ENCODE measurements around the gene DENND2A. TPM values are rescaled to one million over a fixed set of nuclear protein-coding genes. Genes with fewer than 3 reads are reported as not detected.
"Not testable (repeated sequence)": the region's sequence is repeated elsewhere in the genome, so short reads cannot be mapped to it uniquely, and the experiment has no call there.

The DENND2A gene
- total and polyA plus RNA-seq, 10 donors, result 1.9 to 35.3 (median 14.9) TPM

DNA sequence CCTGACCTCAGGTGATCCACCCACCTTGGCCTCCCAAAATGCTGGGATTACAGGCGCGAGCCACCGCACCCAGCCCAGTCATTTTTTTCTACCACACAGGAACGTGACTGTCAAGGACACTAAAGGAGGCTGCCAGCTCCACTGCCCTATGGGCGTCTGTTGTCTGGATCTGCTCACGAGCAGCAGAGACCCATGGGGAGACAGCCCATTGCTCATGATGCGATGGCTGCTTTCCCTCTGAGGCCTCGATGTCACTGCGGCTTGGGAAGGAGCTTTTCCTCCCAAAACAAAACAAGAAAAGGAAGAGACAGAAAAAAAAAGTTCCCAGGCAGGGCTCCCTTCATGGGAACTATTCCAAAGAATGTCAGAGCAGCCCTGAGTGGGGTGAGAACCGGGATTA, 70.5 kb downstream of the DENND2A start:
- intact Hi-C loops (cut with DNase I; ENCODE audit: low total_unique reads), result no loop called here
- Histone ChIP-seq H3K4me3 (no peak overlapping the region), H3K27me3 (replicated peaks in 1 of 7) (no peaks in the 10 kb centered on the region), H3K27ac (no peak overlapping the region), H3K36me3 (peaks cover 0 to 27% (median 0%) of the 10 kb centered on the region in 6 donors), H3K4me1 (peaks cover 0 to 4% (median 0%) of the 10 kb centered on the region in 6 donors), H3K9me3 (no peaks in the 10 kb centered on the region)
- peak; percentile 25 for DNase-seq
- 74 to 92% (median 83%) methylated on average over 4 to 10 of the region's 10 CpGs for WGBS, 5 donors
- TF ChIP-seq, protein P1, sequence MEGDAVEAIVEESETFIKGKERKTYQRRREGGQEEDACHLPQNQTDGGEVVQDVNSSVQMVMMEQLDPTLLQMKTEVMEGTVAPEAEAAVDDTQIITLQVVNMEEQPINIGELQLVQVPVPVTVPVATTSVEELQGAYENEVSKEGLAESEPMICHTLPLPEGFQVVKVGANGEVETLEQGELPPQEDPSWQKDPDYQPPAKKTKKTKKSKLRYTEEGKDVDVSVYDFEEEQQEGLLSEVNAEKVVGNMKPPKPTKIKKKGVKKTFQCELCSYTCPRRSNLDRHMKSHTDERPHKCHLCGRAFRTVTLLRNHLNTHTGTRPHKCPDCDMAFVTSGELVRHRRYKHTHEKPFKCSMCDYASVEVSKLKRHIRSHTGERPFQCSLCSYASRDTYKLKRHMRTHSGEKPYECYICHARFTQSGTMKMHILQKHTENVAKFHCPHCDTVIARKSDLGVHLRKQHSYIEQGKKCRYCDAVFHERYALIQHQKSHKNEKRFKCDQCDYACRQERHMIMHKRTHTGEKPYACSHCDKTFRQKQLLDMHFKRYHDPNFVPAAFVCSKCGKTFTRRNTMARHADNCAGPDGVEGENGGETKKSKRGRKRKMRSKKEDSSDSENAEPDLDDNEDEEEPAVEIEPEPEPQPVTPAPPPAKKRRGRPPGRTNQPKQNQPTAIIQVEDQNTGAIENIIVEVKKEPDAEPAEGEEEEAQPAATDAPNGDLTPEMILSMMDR (IDR thresholded peaks at IDR 0.05 in 8 of 11, conservative IDR thresholded peaks at IDR 0.05 in 3 of 11), result no peak
- TF ChIP-seq POLR2AphosphoS5 (IDR thresholded peaks at IDR 0.05), result no peak
- no peak for TF ChIP-seq POLR2A (IDR thresholded peaks at IDR 0.05)

DNA sequence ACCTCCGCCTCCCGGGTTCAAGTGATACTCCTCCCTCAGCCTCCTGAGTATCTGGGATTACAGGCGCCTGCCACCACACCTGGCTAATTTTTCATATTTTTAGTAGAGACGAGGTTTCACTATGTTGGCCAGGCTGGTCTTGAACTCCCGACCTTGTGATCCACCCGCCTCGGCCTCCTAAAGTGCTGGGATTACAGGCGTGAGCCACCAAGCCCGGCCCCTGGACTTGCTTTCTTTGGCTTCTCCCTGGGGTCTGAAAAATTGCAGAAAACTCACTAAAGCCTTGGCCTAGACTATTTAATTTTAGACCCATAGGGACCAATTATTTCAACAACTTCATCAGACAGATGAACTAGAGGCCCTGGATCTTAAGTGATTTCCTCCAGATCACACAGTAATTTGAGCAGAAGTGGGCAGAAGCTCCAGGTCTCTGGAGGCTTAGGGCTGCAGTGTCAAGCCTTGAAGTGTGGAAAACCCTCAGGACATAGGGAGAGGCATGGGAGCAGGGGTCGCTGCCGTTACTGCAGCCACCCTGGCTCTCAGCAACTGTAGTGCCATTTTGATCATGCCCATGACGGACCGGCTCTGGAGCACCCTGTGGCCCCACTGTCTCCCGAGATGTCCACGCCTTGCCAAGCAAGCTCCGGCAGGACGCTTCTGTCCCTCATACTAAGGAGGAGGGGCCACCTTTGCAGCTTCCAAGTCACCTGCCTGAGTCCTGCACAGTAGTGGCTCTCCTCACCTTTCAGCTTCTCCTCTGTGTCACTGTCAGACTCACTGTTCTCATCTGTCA, 72.4 kb downstream of the DENND2A start:
- DNase-seq, result peak; percentile 62
- no peak for TF ChIP-seq POLR2A (IDR thresholded peaks at IDR 0.05)
- TF ChIP-seq, protein P1 (IDR thresholded peaks at IDR 0.05 in 8 of 11, conservative IDR thresholded peaks at IDR 0.05 in 3 of 11), result no peak
- no peak for TF ChIP-seq POLR2AphosphoS5 (IDR thresholded peaks at IDR 0.05)
- peaks cover 0 to 4% (median 0%) of the 10 kb centered on the region in 6 donors for H3K4me1 ChIP-seq
- 89 to 98% (median 92%) methylated on average over 14 to 17 of the region's 17 CpGs for WGBS, 5 donors
- peaks cover 0 to 25% (median 0%) of the 10 kb centered on the region in 6 donors for H3K36me3 ChIP-seq
- intact Hi-C loops (cut with DNase I; ENCODE audit: low total_unique reads), result no loop called here
- H3K4me3 ChIP-seq, result no peak overlapping the region
- peak overlapping the region in 3 of 8 donors; percentile 14 to 60 (median 48) for H3K27ac ChIP-seq
- H3K27me3 ChIP-seq (replicated peaks in 1 of 7), result no peaks in the 10 kb centered on the region
- no peaks in the 10 kb centered on the region for H3K9me3 ChIP-seq

DNA sequence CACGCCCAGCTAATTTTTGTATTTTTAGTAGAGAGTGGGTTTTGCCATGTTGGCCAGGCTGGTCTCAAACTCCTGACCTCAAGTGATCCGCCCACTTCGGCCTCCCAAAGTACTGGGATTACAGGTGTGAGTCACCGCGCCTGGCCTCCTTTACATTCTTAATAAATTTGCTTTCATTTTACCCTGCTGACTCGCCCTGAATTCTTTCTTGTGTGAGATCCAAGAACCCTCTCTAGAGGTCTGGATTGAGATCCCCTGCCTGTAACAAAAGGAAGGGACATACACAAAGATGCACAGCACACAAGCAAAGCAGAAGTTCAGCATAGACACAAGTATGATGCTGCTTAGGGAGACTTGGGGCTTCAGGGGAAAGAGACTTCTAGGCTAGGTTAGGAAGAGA, 74.4 kb downstream of the DENND2A start:
- DNase-seq; H3K4me1 ChIP-seq; intact Hi-C loops (cut with DNase I; ENCODE audit: low total_unique reads); H3K27me3 ChIP-seq (replicated peaks in 1 of 7); H3K4me3 ChIP-seq; H3K9me3 ChIP-seq: not testable (repeated sequence)
- WGBS, 5 donors, result 70 to 90% (median 83%) methylated on average over 6 of the region's 6 CpGs
- peaks cover 0 to 14% (median 0%) of the 10 kb centered on the region in 6 donors for H3K36me3 ChIP-seq
- peak overlapping the region in 1 of 8 donors; percentile 60 for H3K27ac ChIP-seq

DNA sequence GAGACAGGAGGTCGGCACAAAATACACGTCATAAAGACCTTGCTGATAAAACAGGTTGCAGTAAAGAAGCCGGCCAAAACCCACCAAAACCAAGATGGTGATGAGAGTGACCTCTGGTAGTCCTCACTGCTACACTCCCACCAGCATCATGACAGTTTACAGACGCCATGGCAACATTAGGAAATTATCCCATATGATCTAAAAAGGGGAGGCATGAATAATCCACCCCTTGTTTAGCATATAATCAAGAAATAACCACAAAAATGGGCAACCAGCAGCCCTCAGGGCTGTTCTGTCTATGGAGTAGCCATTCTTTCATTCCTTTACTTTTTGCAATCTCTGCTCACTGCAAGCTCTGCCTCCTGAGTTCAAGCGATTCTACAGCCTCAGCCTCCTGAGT, 74.9 kb downstream of the DENND2A start:
- WGBS, 5 donors, result 86 to 96% (median 88%) methylated on average over 5 of the region's 5 CpGs
- intact Hi-C loops (cut with DNase I; ENCODE audit: low total_unique reads), result not testable (repeated sequence)

DNA sequence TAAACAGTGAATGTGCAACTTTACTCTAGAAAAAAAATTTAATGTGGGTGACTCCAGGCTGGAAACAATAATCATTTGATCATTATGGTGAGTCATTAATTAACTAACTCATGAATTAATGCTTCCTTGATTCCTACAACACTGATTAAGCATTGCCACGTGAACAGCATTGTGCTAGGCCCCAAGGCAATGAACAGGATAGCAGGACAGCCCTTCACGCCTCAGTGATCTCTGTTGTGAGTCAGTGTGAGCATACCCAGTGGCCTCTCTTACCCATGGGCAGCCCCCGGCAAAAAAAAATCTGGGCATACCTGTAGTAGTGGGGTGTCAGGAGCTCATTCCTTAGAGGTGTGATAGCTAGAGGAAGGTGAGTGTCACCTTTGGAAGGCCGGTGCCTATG, 76.0 kb downstream of the DENND2A start:
- peak overlapping the region in 2 of 8 donors; percentile 1 to 21 for H3K27ac ChIP-seq
- H3K4me3 ChIP-seq, result no peak overlapping the region
- intact Hi-C loops (cut with DNase I; ENCODE audit: low total_unique reads), result no loop called here
- H3K36me3 ChIP-seq, result peaks cover 0 to 16% (median 0%) of the 10 kb centered on the region in 6 donors
- no peak for DNase-seq
- no peaks in the 10 kb centered on the region for H3K27me3 ChIP-seq (replicated peaks in 1 of 7)
- peaks cover 0 to 4% (median 0%) of the 10 kb centered on the region in 6 donors for H3K4me1 ChIP-seq
- 79 to 94% (median 88%) methylated on average over 4 of the region's 4 CpGs for WGBS, 5 donors
- H3K9me3 ChIP-seq, result no peaks in the 10 kb centered on the region
- TF ChIP-seq POLR2A (IDR thresholded peaks at IDR 0.05), result no peak
- TF ChIP-seq, protein P1 (IDR thresholded peaks at IDR 0.05 in 8 of 11, conservative IDR thresholded peaks at IDR 0.05 in 3 of 11), result no peak

More for the DNA sequence above, 74.9 kb downstream of the DENND2A start:
- not testable (repeated sequence) for H3K4me1 ChIP-seq; H3K27ac ChIP-seq; H3K27me3 ChIP-seq (replicated peaks in 1 of 7); H3K9me3 ChIP-seq; DNase-seq; H3K4me3 ChIP-seq
- H3K36me3 ChIP-seq, result peaks cover 0 to 14% (median 0%) of the 10 kb centered on the region in 6 donors

Data from spleen (tissue), 11 donors.